GM23248 (cell line): ENCODE data around the gene MIA3. TPM values are rescaled to one million over a fixed set of nuclear protein-coding genes. Genes with fewer than 3 reads are reported as not detected.
A peak's percentile ranks its signal among the peaks of the same experiment; 100 is the strongest.

Experiments
- DNase-seq: peaks from one replicate; pipeline ENCODE4 v3.0.0-alpha.2; 2015
- H2AFZ ChIP-seq: fragments of 200-600 bp; sonication (generic); 2 replicates; pipeline ENCODE4 v1.6.1; 2016; ENCODE audit warnings: antibody characterized with exemption
- H3F3A ChIP-seq: fragments of 200-600 bp; sonication (generic); 2 replicates; pipeline ENCODE4 v1.6.1; 2016; ENCODE audit warnings: mild to moderate bottlenecking, antibody characterized with exemption, mixed run types; ENCODE audit not compliant: insufficient read depth
- H3K27ac ChIP-seq: fragments of 200-600 bp; sonication (generic); 2 replicates; pipeline ENCODE4 v1.5.1; 2016; ENCODE audit warnings: mild to moderate bottlenecking
- H3K27me3 ChIP-seq: fragments of 200-600 bp; sonication (generic); replicated peaks from 2 replicates; pipeline ENCODE4 v1.6.1; 2016; ENCODE audit warnings: mild to moderate bottlenecking; ENCODE audit not compliant: insufficient read depth
- H3K36me3 ChIP-seq: fragments of 200-600 bp; sonication (generic); 2 replicates; pipeline ENCODE4 v1.6.1; 2016; ENCODE audit warnings: low read depth, mild to moderate bottlenecking
- H3K4me1 ChIP-seq: fragments of 200-600 bp; sonication (generic); 2 replicates; pipeline ENCODE4 v1.6.1; 2016; ENCODE audit warnings: mild to moderate bottlenecking; ENCODE audit not compliant: insufficient read depth
- H3K4me2 ChIP-seq: fragments of 200-600 bp; sonication (generic); one replicate; pipeline ENCODE4 v1.6.1; 2016; ENCODE audit warnings: mild to moderate bottlenecking; ENCODE audit not compliant: unreplicated experiment
- H3K4me3 ChIP-seq: fragments of 200-600 bp; sonication (generic); 2 replicates; pipeline ENCODE4 v1.5.1; 2016; ENCODE audit warnings: mild to moderate bottlenecking
- H3K79me2 ChIP-seq: fragments of 200-600 bp; sonication (generic); 2 replicates; pipeline ENCODE4 v1.6.1; 2016; ENCODE audit warnings: mild to moderate bottlenecking; ENCODE audit not compliant: insufficient read depth
- H3K9ac ChIP-seq: fragments of 200-600 bp; sonication (generic); 2 replicates; pipeline ENCODE4 v1.6.1; 2016; ENCODE audit warnings: mild to moderate bottlenecking
- H3K9me2 ChIP-seq: fragments of 200-600 bp; sonication (generic); 2 replicates; pipeline ENCODE4 v1.6.1; 2016; ENCODE audit warnings: mixed run types, mild to moderate bottlenecking, moderate library complexity; ENCODE audit not compliant: insufficient read depth
- H3K9me3 ChIP-seq: fragments of 200-600 bp; sonication (generic); one replicate; pipeline ENCODE4 v1.6.1; 2017; ENCODE audit warnings: low read depth
- H4K20me1 ChIP-seq: fragments of 200-600 bp; sonication (generic); 2 replicates; pipeline ENCODE4 v1.6.0; 2016; ENCODE audit not compliant: insufficient read depth
- EZH2 ChIP-seq: fragments of 200-600 bp; sonication (generic); IDR thresholded peaks from 2 replicates; pipeline ENCODE4 v1.6.1; 2018; ENCODE audit warnings: antibody characterized with exemption, mild to moderate bottlenecking; ENCODE audit not compliant: insufficient read depth, poor library complexity, severe bottlenecking
- EZH2phosphoT487 ChIP-seq: fragments of 200-600 bp; sonication (generic); IDR thresholded peaks from 2 replicates; pipeline ENCODE4 v1.6.1; 2018; ENCODE audit warnings: antibody characterized with exemption, moderate library complexity, mild to moderate bottlenecking, low read depth; ENCODE audit not compliant: insufficient read depth
- WGBS, 2 experiments: methylation state at CpG; one replicate each; pipeline ENCODE4 v1.1.6; 2015 to 2017; ENCODE audit warnings: low lambda C conversion rate in 2 of 2, low coverage in 1 of 2; ENCODE audit errors: missing lambda C conversion rate in 2 of 2; 5-methylcytosine and 5-hydroxymethylcytosine counted together
- in situ Hi-C: fragments of 300-500 bp; cut with MboI; formaldehyde crosslinking; loops from 2 replicates; pipeline ENCODE4 v1.15.0; 2020
- polyA plus RNA-seq: library from polyadenylated mRNA; unstranded; fragments of >200 nt; fragmentation: Nextera tagmentation; extraction: Ambion mirVana; gene quantifications from 2 replicates; pipeline ENCODE4 v1.2.1, GENCODE V29; 2016
- total RNA-seq: library from RNA; depleted of rRNA; stranded (reverse); fragments of >200 nt; shearing (Covaris generic); gene quantifications from 2 replicates; pipeline ENCODE4 v1.2.3, GENCODE V29; 2014; rRNA removed

MIA3 gene
- total and polyA plus RNA-seq, 2 experiments from 2014 or later, result 35.8 to 47.5 TPM

- Histone ChIP-seq H4K20me1 (no peaks in the 10 kb centered on the region), H3K4me3 (peak overlapping the region; percentile 99), H3K4me1 (peaks cover 14% of the 10 kb centered on the region), H3K27me3 (no peaks in the 10 kb centered on the region), H3K27ac (peak overlapping the region; percentile 98), H3K4me2 (peak overlapping the region; percentile 97), H3K9ac (peak overlapping the region; percentile 99), H3K9me3 (no peaks in the 10 kb centered on the region), H3K9me2 (no peaks in the 10 kb centered on the region), H3K36me3 (peaks cover 28% of the 10 kb centered on the region; the same call in 1 of the 2 replicates), H3F3A (peaks cover 33% of the 10 kb centered on the region), H2AFZ (peak overlapping the region; percentile 97), H3K79me2 (peaks cover 88% of the 10 kb centered on the region)
- 1 to 2% methylated on average over 36 to 38 of the region's 39 CpGs for WGBS, 2 experiments
- TF ChIP-seq EZH2, result no peak
- no peak for TF ChIP-seq EZH2phosphoT487
- in situ Hi-C loops, result no loop called here
- DNase-seq, result peak; percentile 97
Observed at GRCh38 chr1:222713091-222713961, 95.4 kb downstream of the MIA3 start.

GRCh38 chr1:222716393-222716792, 98.5 kb downstream of the MIA3 start:
- Histone ChIP-seq H3K9ac (no peak overlapping the region), H3K36me3 (peaks cover 56% of the 10 kb centered on the region), H3F3A (peaks cover 17% of the 10 kb centered on the region), H3K9me3 (no peaks in the 10 kb centered on the region), H3K4me2 (no peak overlapping the region), H4K20me1 (no peaks in the 10 kb centered on the region), H3K4me3 (no peak overlapping the region), H3K79me2 (peaks cover 81% of the 10 kb centered on the region), H3K27me3 (no peaks in the 10 kb centered on the region), H2AFZ (no peak overlapping the region), H3K27ac (no peak overlapping the region), H3K9me2 (no peaks in the 10 kb centered on the region), H3K4me1 (no peaks in the 10 kb centered on the region)
- no peak for DNase-seq
- 99 to 100% methylated on average over 2 of the region's 2 CpGs for WGBS, 2 experiments
- in situ Hi-C loops, result no loop called here
- no peak for TF ChIP-seq EZH2
- TF ChIP-seq EZH2phosphoT487, result no peak

Other genes starting within 250 kb of the MIA3 start
- 0.25 and 1.3 TPM in 2 replicates for gene HHIPL2, start 70.0 kb upstream of the MIA3 start, total RNA-seq
- gene HHIPL2, start 70.0 kb upstream of the MIA3 start, polyA plus RNA-seq, result 0.71 and 1.3 TPM in 2 replicates
- gene TAF1A, start 28.2 kb upstream of the MIA3 start, total RNA-seq, result 5.4 and 7.1 TPM in 2 replicates
- 4.3 and 5.6 TPM in 2 replicates for gene TAF1A, start 28.2 kb upstream of the MIA3 start, polyA plus RNA-seq
- gene AIDA, start 94.4 kb downstream of the MIA3 start, total RNA-seq, result 61.6 and 66.4 TPM in 2 replicates
- gene AIDA, start 94.4 kb downstream of the MIA3 start, polyA plus RNA-seq, result 63.0 and 63.6 TPM in 2 replicates
- 97.7 and 108 TPM in 2 replicates for gene BROX, start 94.5 kb downstream of the MIA3 start, total RNA-seq
- gene BROX, start 94.5 kb downstream of the MIA3 start, polyA plus RNA-seq, result 75.7 and 77.2 TPM in 2 replicates
- not detected in 2 replicates for gene FAM177B, start 119.1 kb downstream of the MIA3 start, total RNA-seq
- gene FAM177B, start 119.1 kb downstream of the MIA3 start, polyA plus RNA-seq, result not detected in 2 replicates
- gene DISP1, start 196.9 kb downstream of the MIA3 start, total RNA-seq, result 1.5 and 2.6 TPM in 2 replicates
- gene DISP1, start 196.9 kb downstream of the MIA3 start, polyA plus RNA-seq, result 3.1 and 3.6 TPM in 2 replicates